ENCODE results near the gene ACAP2.

Gene ACAP2

DNA sequence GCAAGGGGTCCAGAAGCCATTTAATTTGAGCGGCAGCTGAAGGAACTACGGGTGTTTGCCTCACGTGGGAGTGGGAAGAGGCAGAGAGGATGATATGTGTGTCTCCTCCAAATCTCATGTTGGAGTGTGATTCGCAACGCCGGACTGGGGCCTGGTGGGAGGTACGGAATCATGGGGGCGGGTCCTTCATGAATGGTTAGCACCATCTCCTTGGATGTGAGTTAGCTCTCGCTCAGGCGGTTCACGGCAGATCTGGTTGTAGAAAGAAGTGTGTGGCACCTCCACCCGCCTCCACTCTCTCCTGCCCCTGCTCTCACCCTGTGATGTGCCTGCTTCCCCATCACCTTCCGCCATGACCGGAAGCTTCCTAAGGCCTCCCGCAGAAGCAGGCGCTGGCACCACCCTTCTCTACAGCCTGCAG, 197.3 kb downstream of the ACAP2 start:
- H3K4me3 ChIP-seq, result no peak overlapping the region
- TF ChIP-seq, protein P1, sequence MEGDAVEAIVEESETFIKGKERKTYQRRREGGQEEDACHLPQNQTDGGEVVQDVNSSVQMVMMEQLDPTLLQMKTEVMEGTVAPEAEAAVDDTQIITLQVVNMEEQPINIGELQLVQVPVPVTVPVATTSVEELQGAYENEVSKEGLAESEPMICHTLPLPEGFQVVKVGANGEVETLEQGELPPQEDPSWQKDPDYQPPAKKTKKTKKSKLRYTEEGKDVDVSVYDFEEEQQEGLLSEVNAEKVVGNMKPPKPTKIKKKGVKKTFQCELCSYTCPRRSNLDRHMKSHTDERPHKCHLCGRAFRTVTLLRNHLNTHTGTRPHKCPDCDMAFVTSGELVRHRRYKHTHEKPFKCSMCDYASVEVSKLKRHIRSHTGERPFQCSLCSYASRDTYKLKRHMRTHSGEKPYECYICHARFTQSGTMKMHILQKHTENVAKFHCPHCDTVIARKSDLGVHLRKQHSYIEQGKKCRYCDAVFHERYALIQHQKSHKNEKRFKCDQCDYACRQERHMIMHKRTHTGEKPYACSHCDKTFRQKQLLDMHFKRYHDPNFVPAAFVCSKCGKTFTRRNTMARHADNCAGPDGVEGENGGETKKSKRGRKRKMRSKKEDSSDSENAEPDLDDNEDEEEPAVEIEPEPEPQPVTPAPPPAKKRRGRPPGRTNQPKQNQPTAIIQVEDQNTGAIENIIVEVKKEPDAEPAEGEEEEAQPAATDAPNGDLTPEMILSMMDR (IDR thresholded peaks at IDR 0.05), result no peak
- DNase-seq (ENCODE audit: low spot score), result peak; percentile 41
- no peak overlapping the region for H3K27ac ChIP-seq

GRCh38 chr3:195241592-195242355, 201.0 kb downstream of the ACAP2 start:
- no peak overlapping the region for H3K27ac ChIP-seq
- TF ChIP-seq, protein P1 (IDR thresholded peaks at IDR 0.05), result no peak
- H3K4me3 ChIP-seq, result no peak overlapping the region
- DNase-seq (ENCODE audit: low spot score), result peak; percentile 65

GRCh38 chr3:195240939-195241338, 201.9 kb downstream of the ACAP2 start:
- Histone ChIP-seq H3K27ac (no peak overlapping the region), H3K4me3 (no peak overlapping the region)
- peak; percentile 53 for DNase-seq (ENCODE audit: low spot score)
- TF ChIP-seq, protein P1 (IDR thresholded peaks at IDR 0.05), result no peak

GRCh38 chr3:195240171-195240701, 202.6 kb downstream of the ACAP2 start:
- TF ChIP-seq, protein P1 (IDR thresholded peaks at IDR 0.05), result no peak
- Histone ChIP-seq H3K4me3 (no peak overlapping the region), H3K27ac (no peak overlapping the region)
- peak; percentile 84 for DNase-seq (ENCODE audit: low spot score)

GRCh38 chr3:195239121-195239520, 203.7 kb downstream of the ACAP2 start:
- Histone ChIP-seq H3K27ac (no peak overlapping the region), H3K4me3 (no peak overlapping the region)
- peak; percentile 19 for DNase-seq (ENCODE audit: low spot score)
- TF ChIP-seq, protein P1 (IDR thresholded peaks at IDR 0.05), result no peak

GRCh38 chr3:195238586-195239118, 204.2 kb downstream of the ACAP2 start:
- no peak overlapping the region for H3K27ac ChIP-seq
- TF ChIP-seq, protein P1 (IDR thresholded peaks at IDR 0.05), result no peak
- DNase-seq (ENCODE audit: low spot score), result peak; percentile 73
- H3K4me3 ChIP-seq, result no peak overlapping the region

Measured in coronary artery (tissue), 2 donors.